ENCODE measurements around the gene PEX19.
"Not testable (repeated sequence)": the region's sequence is repeated elsewhere in the genome, so short reads cannot be mapped to it uniquely, and the experiment has no call there.

The PEX19 gene

DNA sequence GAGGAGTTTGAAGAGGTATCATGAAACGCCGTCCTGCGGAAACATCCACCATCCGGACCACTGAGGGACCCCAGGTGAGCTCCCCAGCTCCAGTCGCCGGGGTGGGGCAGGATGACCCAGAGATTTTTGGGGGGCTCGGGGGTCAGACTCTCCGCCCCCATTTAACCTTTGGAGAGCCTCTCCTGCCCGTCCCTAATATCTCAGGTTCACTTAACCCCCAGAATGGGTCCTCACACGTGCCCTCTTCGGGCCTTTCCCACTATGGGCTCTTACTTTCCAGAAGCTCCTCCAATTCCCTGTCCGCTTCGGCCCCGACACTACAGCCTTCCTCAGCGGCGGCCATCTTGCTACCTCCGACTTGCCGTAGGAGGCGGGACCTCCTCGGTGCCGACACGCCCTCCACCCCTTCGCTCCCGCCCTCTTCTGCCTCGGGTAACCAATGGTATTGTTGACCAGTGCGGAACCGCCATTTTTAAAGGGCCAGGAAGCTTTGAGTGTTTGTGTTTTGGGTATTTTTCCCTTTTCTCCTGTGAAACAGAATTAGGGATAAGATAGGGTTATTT, at the start of gene PEX19:
Gene PEX19 (minus strand): TSS at position 352 of the 563 bp plus-strand sequence. CDS start 9 bp downstream, at position 343.
- peak; percentile 89 to 93 (median 91) for DNase-seq (ENCODE audit: low read depth in 2 of 3, low spot score in 1 of 3)

DNA sequence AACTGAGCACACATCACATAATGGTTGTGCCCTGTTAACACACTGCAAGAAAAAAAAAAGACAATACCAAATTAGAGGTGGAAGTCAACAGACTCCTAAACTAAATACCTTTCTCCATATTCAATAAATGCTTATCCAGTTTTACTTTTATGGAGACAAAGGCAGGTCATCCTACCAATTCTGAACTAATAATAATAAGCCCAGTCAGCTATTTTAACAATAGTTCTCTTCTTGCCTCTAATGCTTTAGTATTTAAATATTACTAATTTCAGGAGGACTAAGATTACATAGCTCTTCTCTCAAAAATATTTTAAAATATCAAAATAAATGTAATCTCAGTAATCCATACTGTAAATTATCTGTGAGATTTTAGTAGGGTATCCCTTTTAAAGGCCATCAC, 47.6 kb upstream of the PEX19 start:
- DNase-seq (ENCODE audit: low read depth in 2 of 3, low spot score in 1 of 3), result no peak

- no peak for DNase-seq (ENCODE audit: low read depth in 2 of 3, low spot score in 1 of 3)
Observed at GRCh38 chr1:160330119-160330518, 45.2 kb upstream of the PEX19 start.

- no peak for DNase-seq (ENCODE audit: low read depth in 2 of 3, low spot score in 1 of 3)
Observed at GRCh38 chr1:160328184-160328583, 43.3 kb upstream of the PEX19 start.

GRCh38 chr1:160326418-160326817, 41.5 kb upstream of the PEX19 start:
- no peak for DNase-seq (ENCODE audit: low read depth in 2 of 3, low spot score in 1 of 3)

GRCh38 chr1:160325252-160325651, 40.3 kb upstream of the PEX19 start:
- DNase-seq (ENCODE audit: low read depth in 2 of 3, low spot score in 1 of 3), result no peak

DNA sequence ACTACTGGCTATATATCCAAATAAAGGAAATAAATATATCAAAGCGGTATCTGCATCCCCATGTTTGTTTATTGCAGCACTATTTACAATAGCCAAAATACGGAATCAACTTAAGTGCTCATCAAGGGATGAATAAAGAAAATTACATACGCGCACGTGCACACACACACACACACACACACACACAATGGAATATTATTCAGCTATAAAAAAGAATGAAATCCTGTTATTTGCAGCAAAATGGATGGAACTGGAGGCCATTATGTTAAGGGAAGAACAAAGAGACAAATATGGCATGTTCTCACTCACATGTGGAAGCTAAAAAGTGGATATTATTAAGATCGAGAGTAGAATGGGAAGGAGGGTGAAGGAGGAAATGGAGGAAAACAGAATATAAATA, 37.9 kb upstream of the PEX19 start:
- no peak for DNase-seq (ENCODE audit: low read depth in 2 of 3, low spot score in 1 of 3)

GRCh38 chr1:160315359-160315758, 30.4 kb upstream of the PEX19 start:
- DNase-seq (ENCODE audit: low read depth in 2 of 3, low spot score in 1 of 3), result no peak

GRCh38 chr1:160309571-160309970, 24.6 kb upstream of the PEX19 start:
- no peak for DNase-seq (ENCODE audit: low read depth in 2 of 3, low spot score in 1 of 3)

- no peak for DNase-seq (ENCODE audit: low read depth in 2 of 3, low spot score in 1 of 3)
Observed at GRCh38 chr1:160309185-160309557, 24.2 kb upstream of the PEX19 start.

- no peak for DNase-seq (ENCODE audit: low read depth in 2 of 3, low spot score in 1 of 3)
Observed at GRCh38 chr1:160308451-160309184, 23.7 kb upstream of the PEX19 start.

- no peak for DNase-seq (ENCODE audit: low read depth in 2 of 3, low spot score in 1 of 3)
Observed at GRCh38 chr1:160307118-160307791, 22.3 kb upstream of the PEX19 start.

DNA sequence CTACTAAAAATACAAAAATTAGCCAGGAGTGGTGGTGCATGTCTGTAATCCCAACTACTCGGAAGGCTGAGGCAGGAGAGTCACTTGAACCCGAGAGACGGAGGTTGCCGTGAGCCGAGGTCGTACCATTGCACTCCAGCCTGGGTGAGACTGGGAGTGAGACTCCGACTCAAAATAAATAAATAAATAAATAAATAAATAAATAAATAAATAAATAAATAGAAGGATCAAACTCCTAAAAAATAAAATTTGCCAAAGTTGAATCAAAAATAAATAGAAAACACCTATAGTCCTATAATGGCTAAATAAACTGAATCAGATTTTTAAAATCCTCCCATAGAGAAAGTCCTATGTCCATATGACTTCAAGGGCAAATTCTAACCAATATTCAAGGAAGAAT, 15.2 kb upstream of the PEX19 start:
- DNase-seq (ENCODE audit: low read depth in 2 of 3, low spot score in 1 of 3), result no peak

DNA sequence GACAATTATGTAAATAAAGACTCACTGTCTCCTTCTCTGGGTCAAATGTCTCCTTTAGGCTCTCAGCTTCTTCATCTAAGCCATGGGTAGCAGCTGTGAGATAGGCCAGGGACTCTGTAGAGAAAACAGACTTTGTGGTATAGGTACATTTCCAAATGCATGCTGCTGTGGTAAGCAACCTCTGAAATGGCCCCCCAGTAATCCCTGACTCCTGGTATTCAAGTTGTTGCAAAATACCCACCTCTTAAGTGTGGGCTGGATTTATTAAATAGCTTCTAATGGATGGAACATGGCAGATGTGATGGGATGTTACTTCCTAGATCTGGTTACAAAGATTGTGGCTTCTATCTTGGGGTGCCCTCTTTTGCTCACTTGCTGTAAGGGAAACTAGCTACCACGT, 11.1 kb upstream of the PEX19 start:
- DNase-seq (ENCODE audit: low read depth in 2 of 3, low spot score in 1 of 3), result no peak

DNA sequence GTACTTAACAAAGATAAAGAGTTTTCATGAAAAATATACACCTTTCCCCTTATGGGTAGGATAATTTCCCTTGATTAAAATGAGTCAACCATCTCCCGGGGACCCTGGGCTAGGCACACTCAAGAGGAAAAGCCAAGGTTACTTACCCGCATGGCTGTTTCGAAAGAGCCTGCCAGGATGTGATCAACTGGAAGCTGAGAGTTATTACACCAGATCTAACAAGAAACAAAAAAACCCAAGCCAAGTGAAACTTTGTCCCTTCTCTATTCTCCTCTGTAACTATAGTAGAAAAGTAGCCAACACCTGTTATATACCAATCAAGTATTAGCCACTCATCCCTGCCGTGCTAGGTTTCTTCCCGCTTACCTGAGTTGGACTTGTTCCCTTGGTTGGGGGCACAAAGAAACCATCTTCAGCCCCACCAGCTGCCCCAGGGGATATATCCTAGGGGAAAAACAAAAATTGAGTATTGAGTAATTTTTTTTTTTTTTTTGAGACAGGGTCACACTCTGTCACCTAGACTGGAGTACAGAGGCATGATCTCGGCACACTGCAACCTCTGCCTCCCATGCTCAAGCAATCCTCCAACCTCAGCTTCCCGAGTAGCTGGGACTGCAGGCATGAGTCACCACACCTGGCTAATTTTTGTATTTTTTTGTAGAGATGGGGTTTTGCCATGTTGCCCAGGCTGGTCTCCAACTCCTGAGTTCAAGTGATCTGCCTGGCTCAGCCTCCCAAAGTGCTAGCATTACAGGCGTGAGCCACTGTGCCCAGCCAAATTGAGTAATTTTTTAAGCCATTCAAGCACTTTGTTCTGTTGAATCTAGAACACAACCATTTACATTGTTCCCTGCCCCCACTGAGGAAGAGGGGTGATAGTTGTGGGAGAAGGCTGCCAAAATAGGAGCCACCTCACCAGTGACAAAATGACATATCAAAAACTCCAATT, 8.4 kb upstream of the PEX19 start:
- DNase-seq (ENCODE audit: low read depth in 2 of 3, low spot score in 1 of 3), result no peak

GRCh38 chr1:160291248-160292220, 6.6 kb upstream of the PEX19 start:
- peak; percentile 31 to 62 (median 39) for DNase-seq (ENCODE audit: low read depth in 2 of 3, low spot score in 1 of 3)

DNA sequence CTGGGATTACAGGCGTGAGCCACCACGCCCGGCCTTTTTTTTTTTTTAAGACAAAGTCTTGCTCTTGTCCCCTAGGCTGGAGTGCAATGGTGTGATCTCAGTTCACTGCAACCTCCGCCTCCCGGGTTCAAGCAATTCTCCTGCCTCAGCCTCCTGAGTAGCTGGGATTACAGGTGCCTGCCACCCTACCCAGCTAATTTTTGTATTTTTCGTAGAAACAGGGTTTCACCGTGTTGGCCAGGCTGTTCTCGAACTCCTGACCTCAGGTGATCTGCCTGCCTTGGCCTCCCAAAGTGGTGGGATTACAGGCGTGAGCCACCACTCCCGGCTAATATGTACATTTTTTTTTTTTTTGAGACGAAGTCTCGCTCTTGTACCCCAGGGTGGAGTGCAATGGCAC, 2.8 kb upstream of the PEX19 start:
- not testable (repeated sequence) for DNase-seq (ENCODE audit: low read depth in 2 of 3, low spot score in 1 of 3)

GRCh38 chr1:160285506-160285905, 573 bp upstream of the PEX19 start:
- no peak for DNase-seq (ENCODE audit: low read depth in 2 of 3, low spot score in 1 of 3)

DNA sequence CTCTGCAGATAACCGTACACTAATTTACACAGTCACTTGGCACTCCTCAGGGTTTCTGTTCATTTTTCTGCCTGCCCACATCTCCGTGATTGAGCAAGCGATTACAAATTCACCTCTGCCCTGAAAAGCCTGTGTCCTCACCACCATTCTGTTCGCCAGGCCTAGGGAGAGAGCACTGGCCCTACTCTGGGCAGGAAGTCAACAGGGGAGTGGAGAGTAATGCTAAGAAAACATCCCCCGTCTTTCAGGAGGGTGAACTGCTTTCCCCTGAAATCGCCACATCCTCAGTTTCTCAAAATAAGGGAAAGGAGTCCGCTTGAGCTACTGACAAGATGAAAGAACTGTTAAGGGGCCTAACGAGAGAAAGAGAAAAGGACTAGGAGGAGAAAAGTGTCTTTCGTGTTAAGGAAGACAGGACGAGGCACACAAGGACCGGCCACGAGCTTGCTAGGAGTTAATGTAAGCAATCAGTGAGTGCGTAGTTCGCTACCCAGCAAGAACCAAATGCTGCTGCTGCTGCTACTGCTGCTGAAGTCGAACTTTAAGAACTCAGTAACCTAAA, 632 bp downstream of the PEX19 start:
- no peak for DNase-seq (ENCODE audit: low read depth in 2 of 3, low spot score in 1 of 3)

GRCh38 chr1:160282807-160283206, 2.1 kb downstream of the PEX19 start:
- DNase-seq (ENCODE audit: low read depth in 2 of 3, low spot score in 1 of 3), result no peak

All from stimulated activated CD4-positive, alpha-beta T cell treated with anti-CD3 and anti-CD28 coated beads, Interleukin-12 subunit alpha, Interleukin-12 subunit beta, amount 100 ng/mL, for 48 hours (primary cell).